Germinal center (tissue), 1 donor: ENCODE data around the gene PTPRD.

ENCODE experiments used
- DNase-seq: peaks from one replicate; pipeline ENCODE4 v3.0.0; 2012; ENCODE audit warnings: mixed read lengths, low spot score

The PTPRD gene

DNA sequence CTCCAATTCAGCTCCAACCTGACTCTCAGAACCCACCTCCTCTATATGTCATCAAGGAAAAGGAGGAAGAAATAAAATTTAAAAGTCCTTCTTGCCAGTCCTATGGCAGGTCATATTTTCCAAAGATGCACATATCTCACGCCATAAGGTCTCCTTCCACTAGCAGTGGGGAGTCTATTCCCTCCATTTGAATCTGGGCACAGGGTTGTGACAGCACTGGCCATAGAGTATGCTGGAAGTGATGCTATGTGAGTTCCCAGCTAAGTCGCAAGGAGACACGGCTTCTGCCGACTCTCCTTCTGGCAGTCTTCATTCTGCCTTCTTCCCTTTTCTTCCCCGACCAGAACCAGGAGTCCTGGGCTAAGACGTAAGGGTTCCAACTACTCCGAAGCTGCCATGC, 1929.3 kb downstream of the PTPRD start:
- DNase-seq: no peak

DNA sequence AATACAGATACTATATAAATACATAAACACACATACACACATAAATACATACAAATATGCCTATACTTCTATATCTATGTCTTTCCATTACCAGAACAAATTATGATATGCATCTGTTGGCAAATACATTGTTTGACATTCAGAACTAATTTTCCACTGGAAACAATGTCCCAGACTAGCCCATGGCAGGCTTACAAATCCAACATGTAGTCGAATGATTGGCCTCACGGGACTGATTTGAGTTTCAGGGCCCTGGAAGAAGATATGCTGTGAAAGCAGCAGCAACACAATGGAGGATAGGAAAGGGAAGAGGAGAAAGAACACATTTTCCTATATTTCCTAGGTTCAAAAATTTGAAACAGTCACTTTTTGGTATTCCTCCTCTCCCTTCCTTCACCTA, 1932.1 kb downstream of the PTPRD start:
- DNase-seq: no peak

DNA sequence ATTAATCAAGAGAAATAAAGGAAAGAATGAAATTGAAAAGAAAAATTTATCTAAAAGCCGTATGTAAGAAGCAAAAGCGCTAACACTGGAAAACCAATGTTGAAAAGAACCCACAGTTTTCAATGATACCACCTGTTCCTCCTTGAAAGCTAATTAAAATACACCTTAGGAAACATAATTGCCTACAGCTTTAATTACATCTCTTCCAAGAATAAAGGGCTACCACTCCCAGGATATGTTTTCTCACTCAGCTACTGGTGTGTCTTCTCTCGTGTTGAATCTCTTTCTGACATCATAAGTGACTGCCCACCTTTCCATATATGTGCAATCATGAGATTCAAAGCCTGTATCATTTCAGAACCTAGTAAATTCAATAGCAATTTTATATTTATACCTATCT, 1932.6 kb downstream of the PTPRD start:
- DNase-seq: no peak

DNA sequence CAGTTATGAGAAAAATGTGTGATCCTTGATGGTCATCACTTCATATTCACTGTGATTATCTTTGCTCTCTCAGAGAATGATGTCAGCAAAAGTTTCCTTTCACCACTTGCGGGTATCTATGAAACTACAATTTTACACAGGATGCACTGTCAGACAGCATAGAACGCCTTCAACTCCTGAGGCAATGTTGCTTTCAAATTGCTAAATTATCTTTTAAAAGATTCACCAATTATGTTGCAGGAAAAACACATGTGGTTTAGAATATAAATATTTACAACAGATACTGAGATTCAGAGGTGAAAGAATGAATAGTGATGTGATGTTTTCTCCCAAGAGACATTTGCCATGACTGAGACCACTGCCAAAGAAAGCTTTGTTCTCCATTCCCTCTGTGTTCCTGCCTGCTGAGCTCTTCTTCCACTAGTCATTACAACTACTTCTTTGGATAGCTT, 1933.4 kb downstream of the PTPRD start:
- no peak for DNase-seq

DNA sequence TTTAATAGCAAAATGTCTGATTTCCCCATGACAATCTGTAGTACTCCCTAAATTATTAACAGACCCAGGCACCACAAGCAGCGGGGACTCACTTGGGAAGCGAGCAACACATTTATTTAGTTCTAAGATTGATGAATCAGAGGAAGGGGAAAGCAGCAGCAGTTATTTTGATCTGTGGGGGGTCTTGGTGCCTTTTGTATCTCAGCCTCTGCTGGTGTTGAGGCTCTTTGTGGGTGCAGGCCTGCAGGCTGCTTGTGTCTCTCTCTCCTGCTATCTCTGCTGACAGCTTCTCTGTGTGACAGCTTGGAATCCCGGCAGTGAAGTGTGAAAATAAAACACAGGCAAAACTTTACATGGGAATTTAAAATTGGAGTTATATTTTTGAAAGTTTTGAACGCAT, 1935.1 kb downstream of the PTPRD start:
- DNase-seq: no peak

DNA sequence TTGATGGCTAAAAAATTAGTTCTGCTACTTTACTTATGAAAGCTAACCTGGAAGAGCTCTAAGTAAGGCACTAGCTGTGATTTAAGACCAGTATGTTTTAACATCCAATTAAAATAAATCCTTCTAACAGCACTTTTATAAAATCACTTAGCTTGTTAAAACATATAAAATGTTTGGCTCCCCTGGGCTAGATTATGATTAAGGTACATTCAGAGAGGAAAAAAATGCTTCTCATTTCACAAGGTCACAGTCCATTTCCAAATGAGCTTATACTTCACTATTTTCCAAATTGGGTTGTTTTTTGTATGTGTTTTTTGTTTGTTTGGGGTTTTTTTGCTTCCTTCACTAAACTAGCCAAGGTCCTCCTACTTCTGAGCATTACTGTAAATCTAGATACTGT, 1938.3 kb downstream of the PTPRD start:
- no peak for DNase-seq

DNA sequence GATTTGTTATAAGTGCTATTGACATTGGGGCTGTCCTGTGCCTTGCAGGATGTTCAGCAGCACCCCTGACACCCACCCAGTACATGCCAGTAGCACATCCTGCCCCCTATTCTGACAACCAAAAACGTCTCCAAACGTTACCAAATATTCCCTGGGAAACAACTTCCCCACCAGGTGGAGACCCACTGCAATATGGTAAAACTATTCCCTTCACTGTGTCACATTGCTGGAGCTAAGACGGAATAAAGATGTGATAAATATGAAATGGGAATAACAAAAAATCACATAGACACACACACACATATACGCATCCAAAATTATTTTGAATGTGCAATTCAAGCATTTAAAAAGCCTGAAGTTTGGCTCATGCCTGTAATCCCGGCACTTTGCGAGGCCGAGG, 1939.0 kb downstream of the PTPRD start:
- DNase-seq: no peak

DNA sequence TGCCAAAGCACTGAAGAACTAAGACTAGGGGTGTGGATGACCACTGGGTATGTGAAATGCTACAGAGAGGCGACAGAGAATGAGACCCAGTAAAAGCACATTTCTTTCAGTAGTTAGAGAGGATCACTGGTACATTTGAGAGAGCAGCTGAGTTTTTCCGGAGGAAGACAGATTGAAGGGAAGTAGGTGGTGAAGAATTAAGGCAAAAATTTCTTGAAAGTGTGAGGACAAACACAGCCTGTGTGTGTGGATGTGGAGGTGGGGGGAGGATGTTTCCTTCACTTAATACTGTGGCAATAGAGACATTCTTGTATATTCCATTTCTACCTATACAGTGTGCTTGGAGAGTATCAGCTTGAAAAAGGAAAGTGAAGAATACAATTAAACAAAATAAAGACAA, 1942.1 kb downstream of the PTPRD start:
- DNase-seq: no peak

DNA sequence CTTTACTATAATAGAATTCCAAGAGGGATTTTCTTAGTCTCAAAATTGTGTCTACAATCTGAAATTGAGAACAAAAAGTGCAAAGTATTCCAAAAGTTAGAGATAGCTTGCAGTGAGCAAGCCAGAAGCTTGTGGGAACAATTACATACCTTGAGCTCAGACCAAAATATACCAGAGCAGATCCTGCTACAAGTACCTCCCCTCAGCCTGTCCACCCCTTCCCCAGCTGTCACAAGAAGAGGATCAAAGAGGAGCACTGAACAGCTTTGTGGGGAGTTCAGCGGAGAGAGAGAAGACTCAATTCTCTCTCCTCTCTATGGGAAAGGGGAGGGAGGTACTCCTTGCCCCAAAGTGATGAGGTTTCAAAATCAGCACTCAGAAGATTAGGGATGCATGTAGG, 1944.1 kb downstream of the PTPRD start:
- no peak for DNase-seq

DNA sequence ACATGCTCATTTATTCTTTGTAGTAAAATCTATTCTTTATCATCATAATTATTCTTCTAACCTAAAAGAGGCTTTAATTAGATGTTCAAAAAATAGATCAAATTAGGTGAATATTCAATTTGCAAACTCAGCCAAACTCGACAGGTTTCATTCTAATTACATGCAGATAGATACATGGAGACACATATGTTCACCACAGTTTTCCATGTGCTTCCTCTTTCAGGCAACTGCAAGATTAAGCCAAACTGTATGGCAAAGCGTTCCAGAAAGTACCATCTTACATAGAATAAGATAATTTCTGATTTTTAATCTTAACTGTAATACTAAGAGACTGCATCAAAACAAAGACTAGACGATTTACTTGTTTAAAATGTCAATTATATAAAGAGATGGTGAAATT, 1944.6 kb downstream of the PTPRD start:
- no peak for DNase-seq

DNA sequence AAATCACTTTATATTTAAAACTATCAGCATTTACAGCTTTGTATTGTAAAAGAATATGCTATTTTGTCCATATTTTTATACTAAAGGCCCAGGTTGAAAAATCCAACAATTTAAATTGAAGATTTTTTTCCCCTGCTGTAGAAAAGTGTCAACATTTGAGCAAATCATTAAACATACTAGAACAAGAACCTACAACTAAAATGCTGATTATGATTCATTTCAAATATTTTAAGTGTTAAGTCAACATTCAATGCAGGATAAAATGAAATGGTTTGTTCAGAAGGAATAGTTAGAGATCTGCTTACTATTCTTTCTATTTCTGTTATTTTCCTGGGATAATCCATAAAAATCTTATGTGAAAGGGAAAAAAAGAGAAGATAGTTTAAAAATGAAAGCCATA, 1946.7 kb downstream of the PTPRD start:
- no peak for DNase-seq

DNA sequence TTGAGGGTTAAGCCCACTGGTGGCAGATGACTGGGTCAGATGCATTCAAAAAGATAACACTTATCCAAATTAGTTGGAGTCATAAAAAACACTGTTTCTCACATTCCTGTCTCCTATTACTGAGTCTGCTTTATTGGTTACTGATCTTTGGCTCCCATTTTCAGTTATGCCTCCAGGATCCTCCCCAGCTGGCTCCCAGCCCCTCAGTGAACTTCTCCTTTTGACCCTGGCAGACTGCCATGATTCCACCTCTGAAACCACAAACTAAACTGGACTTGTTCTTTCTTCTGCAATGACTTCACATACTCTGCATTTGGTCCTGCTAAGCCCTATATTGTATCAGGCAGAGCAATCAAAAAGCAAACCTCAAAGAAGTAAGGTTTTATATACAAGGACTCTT, 1952.4 kb downstream of the PTPRD start:
- DNase-seq: no peak

DNA sequence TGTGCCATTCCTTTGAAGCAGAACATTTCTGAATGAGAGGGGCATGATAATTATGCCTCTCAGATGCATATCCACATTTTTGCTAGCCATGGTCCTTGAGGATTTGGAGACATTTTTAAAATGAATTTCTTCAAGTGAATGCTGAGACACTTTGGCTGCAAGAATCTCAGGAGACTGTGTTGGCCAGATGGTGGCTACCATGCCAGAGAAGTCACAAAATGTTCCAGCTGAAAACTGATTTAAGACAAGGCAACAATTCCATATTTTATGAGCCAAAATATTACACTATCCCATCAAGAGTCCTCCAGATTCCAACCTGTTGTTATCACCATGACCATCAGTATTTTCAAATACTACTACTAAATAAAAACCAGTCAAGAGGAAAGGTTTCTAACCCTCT, 1953.7 kb downstream of the PTPRD start:
- no peak for DNase-seq

DNA sequence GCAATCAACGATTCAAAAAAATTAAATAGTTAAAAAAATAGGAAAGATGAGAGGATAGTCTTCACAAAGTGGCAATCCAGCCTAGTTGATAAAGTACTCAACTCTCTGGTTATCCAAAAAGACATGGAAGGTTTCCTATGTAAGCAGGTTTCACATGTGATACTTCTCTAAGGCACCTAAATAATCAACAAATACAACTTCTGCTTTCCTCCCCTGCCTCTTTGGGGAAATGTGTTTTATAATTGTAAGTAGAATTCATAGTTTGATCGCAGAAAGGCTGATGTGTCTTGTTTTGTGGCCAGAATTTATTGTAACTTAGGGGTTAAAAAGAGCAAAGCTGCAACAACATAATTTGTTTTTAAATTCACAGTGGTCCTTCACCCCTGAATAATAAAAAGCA, 1957.7 kb downstream of the PTPRD start:
- no peak for DNase-seq

DNA sequence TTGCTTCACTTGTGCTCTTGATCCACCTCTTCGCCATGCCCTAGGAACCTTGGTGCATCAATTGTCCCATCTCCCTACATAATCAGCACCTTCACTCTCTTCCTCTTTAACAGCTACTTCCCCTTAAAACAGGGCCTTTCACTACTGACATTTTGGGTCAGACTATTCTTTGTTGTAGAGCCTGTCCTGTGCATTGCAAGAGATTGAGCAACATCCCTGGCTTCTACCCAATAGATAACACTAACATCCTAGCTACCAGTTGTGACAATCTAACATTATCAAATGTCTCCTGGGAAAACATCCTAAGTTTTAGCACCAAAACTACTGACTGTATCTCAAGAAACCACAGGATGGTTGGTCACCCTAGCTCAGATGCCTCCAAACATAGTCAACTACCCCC, 1958.9 kb downstream of the PTPRD start:
- DNase-seq: no peak

DNA sequence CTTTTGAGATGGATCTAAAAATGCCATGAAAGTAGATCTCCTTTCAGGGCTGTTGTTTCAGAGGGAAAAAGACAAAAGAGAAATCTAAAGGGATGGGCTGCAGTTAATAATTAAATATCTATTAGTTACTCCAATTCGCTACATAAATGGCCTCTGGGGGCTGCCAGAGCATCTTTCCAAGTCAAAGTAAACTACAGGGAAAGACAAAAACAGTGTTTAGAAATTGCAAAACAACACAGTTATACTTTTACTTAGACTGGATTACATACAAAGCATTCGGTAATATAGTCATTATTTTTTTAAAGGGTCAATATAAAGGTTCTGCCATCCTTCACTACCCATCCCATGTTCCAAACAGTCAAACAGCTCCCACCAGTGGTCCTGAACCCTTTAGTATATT, 1959.7 kb downstream of the PTPRD start:
- no peak for DNase-seq

DNA sequence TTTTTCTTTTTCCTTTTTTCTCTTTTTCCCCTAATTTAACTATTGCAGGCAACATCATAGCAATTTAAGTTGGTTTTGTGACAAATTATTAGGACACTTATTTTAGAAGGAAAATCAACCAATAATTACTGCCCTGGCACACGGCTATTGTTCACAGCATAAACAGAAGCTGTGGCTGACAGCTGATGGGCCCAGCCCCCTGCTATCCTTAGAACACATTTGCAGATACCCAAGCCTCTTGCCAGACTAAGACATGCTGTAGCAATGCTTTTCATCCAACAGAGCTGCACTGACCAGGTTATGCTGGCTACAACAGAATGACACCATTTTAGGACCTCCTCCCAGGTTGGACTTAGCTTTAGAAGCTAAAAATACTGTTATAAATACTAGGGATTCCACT, 1960.5 kb downstream of the PTPRD start:
- no peak for DNase-seq

DNA sequence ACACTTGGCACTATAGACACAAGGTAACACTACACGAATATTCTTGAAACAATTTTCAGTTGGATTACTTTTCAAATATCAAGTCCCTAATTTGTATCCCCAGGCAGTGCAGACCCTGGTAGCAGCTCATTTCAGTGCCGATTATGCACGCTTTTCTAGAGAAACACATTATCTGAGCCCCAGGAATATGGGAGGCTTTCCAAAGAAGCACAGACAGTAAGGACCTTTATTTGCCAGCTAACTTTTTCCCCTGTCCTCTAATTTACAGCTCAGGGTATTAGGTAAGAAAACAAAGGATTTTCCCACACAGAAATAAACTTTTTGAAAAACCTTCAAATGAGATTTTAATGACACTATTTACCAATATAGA, 1961.0 kb downstream of the PTPRD start:
- no peak for DNase-seq

DNA sequence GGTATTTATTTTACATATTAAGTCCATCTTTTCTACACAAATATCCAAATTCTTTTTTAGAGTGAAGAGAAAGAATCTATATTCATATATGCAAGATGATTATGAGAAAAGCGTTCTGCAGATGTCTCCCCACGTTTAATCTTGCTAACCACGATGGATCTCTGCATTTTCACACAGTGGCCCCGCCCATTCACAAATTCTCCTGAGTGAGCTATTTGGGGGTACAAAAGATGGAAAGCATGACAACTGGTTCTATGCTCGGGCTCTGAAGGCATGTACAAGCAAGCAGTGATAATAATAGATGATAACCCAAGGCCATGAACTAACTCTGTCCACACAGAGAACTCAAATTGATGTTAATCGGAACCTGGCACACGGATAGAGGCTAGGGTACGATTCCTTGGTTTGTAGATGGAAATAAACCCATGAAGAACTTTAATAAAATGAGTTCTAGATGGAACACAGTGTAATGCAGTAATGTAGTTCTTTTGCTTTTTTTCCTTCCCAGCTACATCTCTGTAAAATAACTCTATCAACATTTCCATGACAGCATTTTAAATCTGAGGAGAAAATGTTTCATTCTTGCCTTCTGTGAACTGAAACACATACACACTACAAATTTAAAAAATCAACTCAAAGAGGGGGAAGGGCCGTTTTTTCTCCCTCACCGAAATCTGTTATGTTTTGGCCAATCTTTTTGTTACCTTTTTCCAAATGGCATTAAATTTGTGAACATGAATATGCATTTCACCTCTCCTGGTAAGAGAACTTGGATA, 1961.5 kb downstream of the PTPRD start:
- DNase-seq: no peak

DNA sequence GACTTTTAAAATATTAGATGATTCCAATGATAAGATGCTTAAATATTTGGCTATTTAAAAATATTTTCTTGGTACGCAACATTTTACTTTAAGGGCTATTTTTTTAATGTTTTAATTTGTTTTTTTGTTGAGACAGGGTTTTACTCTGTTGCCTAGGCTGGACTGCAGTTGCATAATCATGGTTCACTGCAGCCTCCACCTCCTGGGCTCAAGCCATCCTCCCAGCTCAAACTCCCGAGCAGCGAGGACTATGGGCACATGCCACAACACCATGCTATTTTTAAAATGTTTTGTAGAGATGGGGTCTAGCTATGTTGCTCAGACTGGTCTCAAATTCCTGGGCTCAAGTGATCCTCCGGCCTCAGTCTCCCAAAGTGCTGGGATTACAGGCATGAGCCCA, 1963.0 kb downstream of the PTPRD start:
- no peak for DNase-seq

DNA sequence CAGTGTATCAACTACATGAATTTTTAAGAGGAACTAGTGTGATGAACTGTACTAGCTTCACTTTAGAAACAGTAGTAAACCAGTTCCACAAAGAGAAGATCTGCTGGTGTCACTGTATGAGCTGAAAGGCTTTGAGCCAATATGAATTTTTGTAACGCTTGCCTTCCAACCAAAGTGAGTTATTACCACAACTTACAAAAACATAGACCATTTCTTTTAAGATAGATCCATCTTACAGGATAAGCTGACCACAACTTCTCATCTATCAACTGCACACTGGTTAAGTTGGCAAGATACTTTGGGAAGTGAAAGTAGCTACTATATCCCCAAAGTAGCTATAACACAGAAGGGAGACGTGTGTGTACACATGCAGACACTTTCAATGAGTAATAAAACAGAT, 1963.6 kb downstream of the PTPRD start:
- DNase-seq: no peak

DNA sequence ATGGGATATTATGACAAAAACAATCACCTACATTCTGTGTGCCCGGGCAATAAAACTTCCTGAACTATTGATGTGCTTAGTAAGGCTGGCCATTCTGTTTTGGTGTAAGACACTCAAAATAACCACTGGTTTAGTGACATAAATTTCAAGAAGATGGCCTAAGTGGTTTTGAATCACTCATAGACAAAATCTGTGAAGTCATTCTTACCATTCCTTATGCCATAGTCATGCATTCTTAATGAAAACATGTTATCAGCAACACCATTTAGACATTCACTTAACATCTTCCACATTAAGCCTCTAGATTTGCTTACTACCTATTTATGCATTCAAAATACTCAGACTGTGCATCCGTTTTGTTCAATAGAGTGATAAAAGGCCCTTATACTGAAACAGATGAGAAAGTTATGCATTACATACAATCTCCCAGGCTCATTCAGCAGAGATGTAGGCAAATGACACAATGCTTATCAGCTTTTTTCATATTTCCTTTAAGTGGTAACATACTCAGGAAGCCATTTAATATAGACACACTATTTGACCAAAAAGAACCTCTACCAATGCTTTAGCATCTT, 1964.4 kb downstream of the PTPRD start:
- no peak for DNase-seq

DNA sequence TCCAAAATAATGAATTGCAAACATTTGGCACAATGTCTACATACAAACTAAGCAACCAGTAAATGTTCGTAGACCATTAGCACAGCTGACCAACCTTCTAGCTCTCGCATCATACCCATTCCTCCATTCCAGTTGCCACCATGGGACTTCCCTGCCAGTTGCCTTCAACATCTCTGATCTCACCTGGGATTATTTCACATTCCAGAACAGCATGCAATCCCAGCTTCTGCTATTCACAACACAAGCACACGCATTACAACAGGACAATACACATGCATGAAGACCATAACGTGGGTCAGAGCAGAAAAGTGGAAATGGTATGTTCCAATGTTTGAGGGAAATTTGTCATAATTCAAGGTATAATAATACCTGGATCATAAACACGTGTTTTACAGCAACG, 1965.0 kb downstream of the PTPRD start:
- DNase-seq: no peak

DNA sequence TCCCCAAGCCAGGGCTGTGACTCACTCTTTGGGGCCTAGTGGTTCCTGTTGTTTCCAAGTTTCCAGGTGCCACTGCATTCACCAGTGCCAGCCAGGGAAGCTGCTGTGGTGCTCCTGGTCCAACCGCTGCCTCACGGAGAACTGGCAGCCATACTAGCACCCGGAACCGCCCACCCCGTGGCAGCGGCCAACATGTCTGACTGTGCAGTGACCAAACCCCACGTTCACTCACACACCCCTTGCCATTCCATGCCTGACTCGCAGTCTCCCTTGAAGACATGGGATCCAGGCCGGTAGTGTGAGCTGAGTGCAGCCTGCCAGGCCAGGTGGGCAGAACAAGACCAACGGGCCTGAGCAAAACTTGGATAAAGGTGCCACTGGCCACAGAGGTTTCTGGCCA, 1968.2 kb downstream of the PTPRD start:
- DNase-seq: no peak
